A172 (cell line): ENCODE data around the gene SIPA1L3. TPM values are rescaled to one million over a fixed set of nuclear protein-coding genes. Genes with fewer than 3 reads are reported as not detected.
A peak's percentile ranks its signal among the peaks of the same experiment; 100 is the strongest.
"Not testable (repeated sequence)": the region's sequence is repeated elsewhere in the genome, so short reads cannot be mapped to it uniquely, and the experiment has no call there.

Source experiments
- DNase-seq: peaks from one replicate; pipeline ENCODE4 v3.0.0-alpha.2; 2015; ENCODE audit warnings: low spot score
- total RNA-seq: library from RNA; depleted of rRNA; stranded (reverse); fragments of >200 nt; shearing (Covaris generic); gene quantifications from 2 replicates; pipeline ENCODE4 v1.2.3, GENCODE V29; 2014; rRNA removed

Gene SIPA1L3
- 27.2 and 42.2 TPM in 2 replicates for total RNA-seq

- peak; percentile 92 for DNase-seq
These were observed at the start of gene SIPA1L3 for GRCh38 chr19:37906869-37907734. Gene SIPA1L3, plus strand, starts transcription at chr19:37907208. Its CDS starts 174,358 bp downstream, at chr19:38081566.

GRCh38 chr19:37864501-37864900, 42.5 kb upstream of the SIPA1L3 start:
- DNase-seq, result no peak

GRCh38 chr19:37865930-37866329, 41.1 kb upstream of the SIPA1L3 start:
- DNase-seq, result not testable (repeated sequence)

GRCh38 chr19:37867831-37868230, 39.2 kb upstream of the SIPA1L3 start:
- DNase-seq, result peak; percentile 76

- DNase-seq, result peak; percentile 22
These were observed 37.2 kb upstream of the SIPA1L3 start for GRCh38 chr19:37869766-37870340.

GRCh38 chr19:37872383-37872782, 34.6 kb upstream of the SIPA1L3 start:
- DNase-seq, result no peak

- no peak for DNase-seq
These were observed 32.2 kb upstream of the SIPA1L3 start for GRCh38 chr19:37874784-37875183.

- no peak for DNase-seq
These were observed 31.0 kb upstream of the SIPA1L3 start for GRCh38 chr19:37876032-37876431.

GRCh38 chr19:37877147-37877546, 29.9 kb upstream of the SIPA1L3 start:
- no peak for DNase-seq

- no peak for DNase-seq
These were observed 21.6 kb upstream of the SIPA1L3 start for GRCh38 chr19:37885392-37885791.

- no peak for DNase-seq
These were observed 20.4 kb upstream of the SIPA1L3 start for GRCh38 chr19:37886571-37886970.

- DNase-seq, result no peak
These were observed 13.0 kb upstream of the SIPA1L3 start for GRCh38 chr19:37893845-37894575.

GRCh38 chr19:37896180-37896579, 10.8 kb upstream of the SIPA1L3 start:
- DNase-seq, result no peak

- DNase-seq, result no peak
These were observed 7.6 kb upstream of the SIPA1L3 start for GRCh38 chr19:37899453-37899852.

GRCh38 chr19:37899966-37900365, 7.0 kb upstream of the SIPA1L3 start:
- no peak for DNase-seq

GRCh38 chr19:37902668-37903067, 4.3 kb upstream of the SIPA1L3 start:
- DNase-seq, result peak; percentile 79

GRCh38 chr19:37903096-37903495, 3.9 kb upstream of the SIPA1L3 start:
- no peak for DNase-seq

GRCh38 chr19:37905946-37906868, 801 bp upstream of the SIPA1L3 start, which contains the start of gene WDR87:
Gene WDR87, minus strand, starts transcription at chr19:37906594. Its CDS starts 8,355 bp downstream, at chr19:37898239.
- DNase-seq, result no peak

- DNase-seq, result no peak
These were observed 887 bp downstream of the SIPA1L3 start for GRCh38 chr19:37907735-37908455.

GRCh38 chr19:37909661-37910199, 2.7 kb downstream of the SIPA1L3 start:
- DNase-seq, result no peak
